ENCODE results near the gene SYCE3.

The SYCE3 gene

GRCh38 chr22:50532824-50533796 is 29.6 kb downstream of the SYCE3 start:
- in situ Hi-C loops (cut with MboI; ENCODE audit: low sequenced_read_pairs) = no loop called here

- in situ Hi-C loops (cut with MboI; ENCODE audit: low sequenced_read_pairs) = no loop called here
Measured at GRCh38 chr22:50531962-50532674, 30.6 kb downstream of the SYCE3 start.

GRCh38 chr22:50531546-50531961 is 31.2 kb downstream of the SYCE3 start:
- in situ Hi-C loops (cut with MboI; ENCODE audit: low sequenced_read_pairs) = no loop called here

GRCh38 chr22:50530877-50531545 is 31.7 kb downstream of the SYCE3 start:
- in situ Hi-C loops (cut with MboI; ENCODE audit: low sequenced_read_pairs) = no loop called here

GRCh38 chr22:50530580-50530876 is 32.2 kb downstream of the SYCE3 start:
- in situ Hi-C loops (cut with MboI; ENCODE audit: low sequenced_read_pairs) = no loop called here

- in situ Hi-C loops (cut with MboI; ENCODE audit: low sequenced_read_pairs) = no loop called here
Measured at GRCh38 chr22:50529897-50530579, 32.7 kb downstream of the SYCE3 start, which contains the start of gene TYMP. TYMP (minus strand) TSS chr22:50530012; CDS start chr22:50529709, 303 bp downstream.

- in situ Hi-C loops (cut with MboI; ENCODE audit: low sequenced_read_pairs) = no loop called here
Measured at GRCh38 chr22:50529416-50529896, 33.3 kb downstream of the SYCE3 start.

- in situ Hi-C loops (cut with MboI; ENCODE audit: low sequenced_read_pairs) = no loop called here
Measured at GRCh38 chr22:50528682-50529415, 33.9 kb downstream of the SYCE3 start.

GRCh38 chr22:50527921-50528681 is 34.6 kb downstream of the SYCE3 start:
- in situ Hi-C loops (cut with MboI; ENCODE audit: low sequenced_read_pairs) = no loop called here

GRCh38 chr22:50526834-50527801 is 35.6 kb downstream of the SYCE3 start:
- in situ Hi-C loops (cut with MboI; ENCODE audit: low sequenced_read_pairs) = no loop called here

- in situ Hi-C loops (cut with MboI; ENCODE audit: low sequenced_read_pairs) = no loop called here
Measured at GRCh38 chr22:50526108-50526833, 36.4 kb downstream of the SYCE3 start.

GRCh38 chr22:50525858-50526107 is 36.9 kb downstream of the SYCE3 start:
- in situ Hi-C loops (cut with MboI; ENCODE audit: low sequenced_read_pairs) = no loop called here

- in situ Hi-C loops (cut with MboI; ENCODE audit: low sequenced_read_pairs) = no loop called here
Measured at GRCh38 chr22:50525104-50525857, 37.4 kb downstream of the SYCE3 start, which contains the start of gene SCO2. SCO2 (minus strand) TSS chr22:50525598; CDS start chr22:50524411, 1,187 bp downstream.

- in situ Hi-C loops (cut with MboI; ENCODE audit: low sequenced_read_pairs) = no loop called here
Measured at GRCh38 chr22:50524676-50525103, 38.0 kb downstream of the SYCE3 start.

- in situ Hi-C loops (cut with MboI; ENCODE audit: low sequenced_read_pairs) = no loop called here
Measured at GRCh38 chr22:50523806-50524675, 38.7 kb downstream of the SYCE3 start.

- in situ Hi-C loops (cut with MboI; ENCODE audit: low sequenced_read_pairs) = no loop called here
Measured at GRCh38 chr22:50523458-50523805, 39.3 kb downstream of the SYCE3 start.
